T47D (cell line): ENCODE results near the gene KCNC1.

ENCODE experiments used
- DNase-seq, 2 experiments: peaks; one replicate each; pipeline versions ENCODE4 v3.0.0 to v3.0.0-alpha.2; 2011 to 2012; ENCODE audit warnings: low read depth in 1 of 2, low spot score in 1 of 2
- JUND ChIP-seq: IDR thresholded peaks from 2 replicates; pipeline ENCODE4 v1.6.1; 2012; ENCODE audit warnings: low read depth
- in situ Hi-C: cut with HindIII; loops from 2 replicates; pipeline ENCODE4 v1.10.0; 2016; ENCODE audit warnings: low sequenced_read_pairs, low pct_unique_long_range_greater_than_20kb

KCNC1 gene

GRCh38 chr11:17719028-17719937 is 15.3 kb upstream of the KCNC1 start, which contains the start of gene MYOD1:
MYOD1 (plus strand) TSS chr11:17719571; CDS start chr11:17719783, 212 bp downstream.
- in situ Hi-C loops = no loop called here
- no peak for TF ChIP-seq JUND
- peak in 1 of 2 experiments; percentile 17 for DNase-seq

GRCh38 chr11:17719938-17720795 is 14.4 kb upstream of the KCNC1 start:
- DNase-seq = no peak
- in situ Hi-C loops = no loop called here
- TF ChIP-seq JUND = no peak

GRCh38 chr11:17720796-17721171 is 13.8 kb upstream of the KCNC1 start:
- in situ Hi-C loops = no loop called here
- no peak for TF ChIP-seq JUND
- DNase-seq = no peak

GRCh38 chr11:17721242-17721999 is 13.2 kb upstream of the KCNC1 start:
- DNase-seq = no peak
- no peak for TF ChIP-seq JUND
- in situ Hi-C loops = no loop called here

GRCh38 chr11:17722000-17722643 is 12.5 kb upstream of the KCNC1 start:
- no peak for TF ChIP-seq JUND
- in situ Hi-C loops = no loop called here
- DNase-seq = peak; percentile 42 to 64

- no peak for TF ChIP-seq JUND
- DNase-seq = no peak
- in situ Hi-C loops = no loop called here
These were observed 10.3 kb upstream of the KCNC1 start for GRCh38 chr11:17724020-17724908.

- in situ Hi-C loops = no loop called here
- DNase-seq = no peak
- no peak for TF ChIP-seq JUND
These were observed 9.4 kb upstream of the KCNC1 start for GRCh38 chr11:17725174-17725573.

- in situ Hi-C loops = no loop called here
- no peak for TF ChIP-seq JUND
- no peak for DNase-seq
These were observed 4.4 kb upstream of the KCNC1 start for GRCh38 chr11:17730137-17730536.

GRCh38 chr11:17730608-17731462 is 3.7 kb upstream of the KCNC1 start:
- no peak for TF ChIP-seq JUND
- in situ Hi-C loops = no loop called here
- DNase-seq = peak; percentile 85 to 87

- no peak for TF ChIP-seq JUND
- DNase-seq = no peak
- in situ Hi-C loops = no loop called here
These were observed 1.3 kb upstream of the KCNC1 start for GRCh38 chr11:17733261-17733660.
